Natural killer cell (primary cell): ENCODE data around the gene CALN1. TPM values are rescaled to one million over a fixed set of nuclear protein-coding genes. Genes with fewer than 3 reads are reported as not detected.

Source experiments
- ATAC-seq, 3 donors: fragments of 150-1000 bp in 2 of 3; fragments of 200-7000 bp in 1 of 3; cut with Tn5 transposase; 1 replicate in 1 of 3; 2 replicates in 2 of 3; pipeline ENCODE4 v1.10.0; 2021; ENCODE audit warnings: mild to moderate bottlenecking in 2 of 3, moderate library complexity in 2 of 3
- DNase-seq, 2 donors: peaks; one replicate each; pipeline versions ENCODE4 v3.0.0 to v3.0.0-alpha.2; 2013 to 2021; ENCODE audit warnings: mixed read lengths in 1 of 2
- H3K27ac ChIP-seq: one replicate; pipeline ENCODE4 v1.5.1; 2013; ENCODE audit warnings: mild to moderate bottlenecking, low read length
- H3K27me3 ChIP-seq: one replicate; pipeline ENCODE4 v1.6.1; 2013; ENCODE audit warnings: low read length; ENCODE audit not compliant: control insufficient read depth, insufficient read depth
- H3K36me3 ChIP-seq: one replicate; pipeline ENCODE4 v1.6.1; 2013; ENCODE audit warnings: low read length; ENCODE audit not compliant: control insufficient read depth, insufficient read depth
- H3K4me1 ChIP-seq: one replicate; pipeline ENCODE4 v1.6.1; 2013; ENCODE audit warnings: low read length; ENCODE audit not compliant: control insufficient read depth, insufficient read depth
- H3K4me3 ChIP-seq: one replicate; pipeline ENCODE4 v1.5.1; 2013; ENCODE audit warnings: low read length
- H3K9me3 ChIP-seq: one replicate; pipeline ENCODE4 v1.6.1; 2013; ENCODE audit warnings: low read length; ENCODE audit not compliant: control insufficient read depth, insufficient read depth
- H3K27ac Mint-ChIP-seq, 2 donors: one replicate each; pipeline ENCODE4 v1.8.0; 2022; ENCODE audit warnings: mild to moderate bottlenecking in 2 of 2, mixed read lengths in 2 of 2, moderate library complexity in 1 of 2
- H3K27me3 Mint-ChIP-seq, 2 donors: one replicate each; pipeline ENCODE4 v1.8.0; 2022; ENCODE audit warnings: low read depth in 2 of 2, mixed read lengths in 2 of 2
- H3K36me3 Mint-ChIP-seq: one replicate; pipeline ENCODE4 v1.8.0; 2022; ENCODE audit warnings: mixed read lengths
- H3K4me1 Mint-ChIP-seq, 2 donors: one replicate each; pipeline ENCODE4 v1.8.0; 2022; ENCODE audit warnings: mixed read lengths in 2 of 2
- H3K4me3 Mint-ChIP-seq: one replicate; pipeline ENCODE4 v1.8.0; 2022; ENCODE audit warnings: mild to moderate bottlenecking, moderate library complexity, mixed read lengths
- H3K9me3 Mint-ChIP-seq, 2 donors: one replicate each; pipeline ENCODE4 v1.8.0; 2022; ENCODE audit warnings: mixed read lengths in 2 of 2
- CTCF ChIP-seq: fragments of 200-600 bp; IDR thresholded peaks from one replicate; pipeline ENCODE4 v1.8.0; 2022; ENCODE audit warnings: antibody characterized with exemption
- WGBS: methylation state at CpG from one replicate; pipeline ENCODE4 v1.1.7; 2013; ENCODE audit warnings: missing lambda C conversion rate; ENCODE audit not compliant: insufficient coverage; 5-methylcytosine and 5-hydroxymethylcytosine counted together
- intact Hi-C: fragments of 100-400 bp; cut with micrococcal nuclease; formaldehyde crosslinking; loops from one replicate; pipeline ENCODE4 v1.14.2; 2022
- total RNA-seq, 4 donors: library from RNA; stranded (reverse); fragments of 120-200 nt in 1 of 4; gene quantifications; one replicate each; pipeline versions ENCODE4 v1.2.3 to v1.2.4, GENCODE V29; 2013 to 2022

Gene CALN1
- total RNA-seq, 3 donors from 2014 or later (not counting 1 experiment from before 2014, with no cell fraction given): 0.18 TPM; not detected in 2

GRCh38 chr7:72092769-72093168 lies 319.4 kb downstream of the CALN1 start:
- no peaks in the 10 kb centered on the region for H3K27me3 ChIP-seq
- intact Hi-C loops: no loop called here
- H3K4me3 ChIP-seq: no peak overlapping the region
- H3K9me3 ChIP-seq: no peaks in the 10 kb centered on the region
- Mint-ChIP-seq H3K27ac (no peak overlapping the region), H3K27me3 (no peaks in the 10 kb centered on the region), H3K36me3 (no peaks in the 10 kb centered on the region), H3K9me3 (peaks cover 0 to 2% of the 10 kb centered on the region in 2 donors), H3K4me1 (no peaks in the 10 kb centered on the region), H3K4me3 (no peak overlapping the region)
- no peaks in the 10 kb centered on the region for H3K36me3 ChIP-seq
- H3K27ac ChIP-seq: no peak overlapping the region
- no peak for ATAC-seq
- no peaks in the 10 kb centered on the region for H3K4me1 ChIP-seq
- 92% methylated on average over 4 of the region's 5 CpGs for WGBS
- TF ChIP-seq CTCF: no peak
- no peak for DNase-seq

- intact Hi-C loops: no loop called here
- 72% methylated on average over 5 of the region's 5 CpGs for WGBS
- Mint-ChIP-seq H3K4me1 (no peaks in the 10 kb centered on the region), H3K4me3 (no peak overlapping the region), H3K36me3 (no peaks in the 10 kb centered on the region), H3K27me3 (no peaks in the 10 kb centered on the region), H3K9me3 (peaks cover 0 to 2% of the 10 kb centered on the region in 2 donors), H3K27ac (no peak overlapping the region)
- H3K36me3 ChIP-seq: no peaks in the 10 kb centered on the region
- ATAC-seq (no peak), DNase-seq (no peak)
- no peak for TF ChIP-seq CTCF
- H3K9me3 ChIP-seq: no peaks in the 10 kb centered on the region
- H3K27ac ChIP-seq: no peak overlapping the region
- H3K27me3 ChIP-seq: no peaks in the 10 kb centered on the region
- H3K4me1 ChIP-seq: no peaks in the 10 kb centered on the region
- no peak overlapping the region for H3K4me3 ChIP-seq
These were observed 324.2 kb downstream of the CALN1 start for GRCh38 chr7:72087926-72088325.

DNA sequence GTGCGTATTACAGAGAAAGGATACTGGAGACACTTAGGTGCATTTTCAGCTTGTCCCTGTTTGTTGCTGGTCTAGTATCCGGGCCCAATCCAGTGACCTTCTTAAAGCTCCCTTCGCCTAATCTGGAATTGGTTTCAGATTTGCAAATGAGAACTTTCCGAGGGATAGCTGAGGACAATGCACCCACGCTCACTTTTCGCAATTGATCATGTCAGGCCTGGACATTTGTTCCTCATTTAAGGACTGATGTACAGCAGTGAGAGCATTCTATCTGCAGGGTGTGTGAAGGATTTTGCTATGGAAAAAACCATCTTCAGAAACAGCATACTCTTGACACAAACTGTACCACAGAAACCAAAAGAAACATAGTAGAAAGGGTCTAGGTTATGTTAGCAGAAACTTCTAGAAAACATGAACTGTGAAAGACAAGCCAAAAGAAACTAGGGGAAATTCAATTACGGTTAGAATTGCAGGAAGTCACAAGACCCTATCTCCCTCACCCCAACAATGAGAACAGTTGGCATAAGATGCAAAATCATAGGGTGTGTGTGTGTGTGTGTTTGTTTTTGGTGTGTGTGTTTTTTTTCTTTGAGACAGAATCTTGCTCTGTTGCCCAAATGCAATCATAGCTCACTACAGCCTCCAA lies 331.1 kb downstream of the CALN1 start:
- no peak overlapping the region for H3K27ac Mint-ChIP-seq
- Histone ChIP-seq H3K9me3 (no peaks in the 10 kb centered on the region), H3K4me3 (no peak overlapping the region), H3K27ac (no peak overlapping the region), H3K36me3 (no peaks in the 10 kb centered on the region), H3K27me3 (no peaks in the 10 kb centered on the region), H3K4me1 (no peaks in the 10 kb centered on the region)
- no peak for TF ChIP-seq CTCF
- intact Hi-C loops: no loop called here
- no peak overlapping the region for H3K4me3 Mint-ChIP-seq
- 59% methylated on average over 6 of the region's 7 CpGs for WGBS
- H3K4me1 Mint-ChIP-seq: no peaks in the 10 kb centered on the region
- no peaks in the 10 kb centered on the region for H3K36me3 Mint-ChIP-seq
- ATAC-seq (no peak), DNase-seq (no peak)
- H3K27me3 Mint-ChIP-seq: no peaks in the 10 kb centered on the region
- peaks cover 0 to 3% of the 10 kb centered on the region in 2 donors for H3K9me3 Mint-ChIP-seq

DNA sequence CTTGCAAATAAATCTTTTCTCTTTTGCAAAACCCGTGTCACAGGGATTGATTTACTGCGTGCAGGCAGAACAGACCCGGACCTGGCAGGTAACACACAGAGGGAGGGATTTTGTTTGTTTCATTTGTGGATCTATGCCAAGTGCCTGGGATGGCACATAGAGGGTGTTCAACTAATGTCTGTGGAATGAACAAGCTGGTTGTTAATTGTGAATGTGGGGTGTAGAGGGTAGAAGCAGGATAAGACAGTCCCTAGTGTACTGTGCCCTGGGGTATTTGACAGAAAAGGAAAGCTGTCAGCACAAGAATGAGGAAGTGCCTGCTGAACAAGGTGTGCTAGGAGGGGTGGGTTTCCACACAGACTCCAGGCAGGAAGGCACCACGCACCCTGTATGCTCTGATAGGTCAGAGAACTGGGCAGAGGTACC lies 331.8 kb downstream of the CALN1 start:
- H3K9me3 Mint-ChIP-seq: peaks cover 0 to 3% of the 10 kb centered on the region in 2 donors
- Histone ChIP-seq H3K27ac (no peak overlapping the region), H3K36me3 (no peaks in the 10 kb centered on the region), H3K4me3 (no peak overlapping the region), H3K9me3 (peaks cover 3% of the 10 kb centered on the region), H3K4me1 (no peaks in the 10 kb centered on the region), H3K27me3 (no peaks in the 10 kb centered on the region)
- no peak for DNase-seq
- no peak for ATAC-seq
- intact Hi-C loops: no loop called here
- H3K4me3 Mint-ChIP-seq: no peak overlapping the region
- no peaks in the 10 kb centered on the region for H3K36me3 Mint-ChIP-seq
- TF ChIP-seq CTCF: no peak
- H3K27me3 Mint-ChIP-seq: no peaks in the 10 kb centered on the region
- H3K4me1 Mint-ChIP-seq: no peaks in the 10 kb centered on the region
- no peak overlapping the region for H3K27ac Mint-ChIP-seq
- WGBS: 31% methylated on average over 4 of the region's 4 CpGs
